ENCODE data around the gene TST.

GRCh38 chr22:37039466-37039865 lies 20.2 kb upstream of the TST start:
- TF ChIP-seq CTCF (IDR thresholded peaks at IDR 0.05) (no peak), POLR2A (IDR thresholded peaks at IDR 0.05) (no peak)

Measured in esophagus squamous epithelium (tissue), 4 donors.